ENCODE results near the gene ADAMTS17.

GRCh38 chr15:99967841-99968371, 373.9 kb downstream of the ADAMTS17 start:
- TF ChIP-seq USF2 (CRISPR knock-in tag; IDR thresholded peaks at IDR 0.05) (no peak), ATF2 (CRISPR knock-in tag; IDR thresholded peaks at IDR 0.05; ENCODE audit: borderline replicate concordance, low read depth) (no peak), CTCF (IDR thresholded peaks at IDR 0.05) (no peak), KAT7 (CRISPR knock-in tag; IDR thresholded peaks at IDR 0.05; ENCODE audit: borderline replicate concordance) (no peak), ZNF219 (CRISPR knock-in tag; IDR thresholded peaks at IDR 0.05; ENCODE audit: borderline replicate concordance) (no peak), PREB (CRISPR knock-in tag; IDR thresholded peaks at IDR 0.05; ENCODE audit: borderline replicate concordance) (no peak), SP1 (CRISPR knock-in tag; conservative IDR thresholded peaks at IDR 0.05) (no peak), FOXJ3 (CRISPR knock-in tag; IDR thresholded peaks at IDR 0.05; ENCODE audit: borderline replicate concordance) (no peak), MAX (CRISPR knock-in tag; IDR thresholded peaks at IDR 0.05) (no peak), TCF7 (CRISPR knock-in tag; IDR thresholded peaks at IDR 0.05; ENCODE audit: low read depth) (no peak), TEAD4 (CRISPR knock-in tag; IDR thresholded peaks at IDR 0.05) (no peak), CREB1 (CRISPR knock-in tag; IDR thresholded peaks at IDR 0.05) (no peak), NR3C1 (CRISPR knock-in tag; conservative IDR thresholded peaks at IDR 0.05; ENCODE audit: low read depth) (no peak), CBFB (CRISPR knock-in tag; IDR thresholded peaks at IDR 0.05; ENCODE audit: low read depth) (no peak)
